ENCODE data around the gene OR2T4. TPM values are rescaled to one million over a fixed set of nuclear protein-coding genes. Genes with fewer than 3 reads are reported as not detected.

Gene OR2T4
- total and polyA plus RNA-seq, 2 experiments from 2014 or later = not detected

DNA sequence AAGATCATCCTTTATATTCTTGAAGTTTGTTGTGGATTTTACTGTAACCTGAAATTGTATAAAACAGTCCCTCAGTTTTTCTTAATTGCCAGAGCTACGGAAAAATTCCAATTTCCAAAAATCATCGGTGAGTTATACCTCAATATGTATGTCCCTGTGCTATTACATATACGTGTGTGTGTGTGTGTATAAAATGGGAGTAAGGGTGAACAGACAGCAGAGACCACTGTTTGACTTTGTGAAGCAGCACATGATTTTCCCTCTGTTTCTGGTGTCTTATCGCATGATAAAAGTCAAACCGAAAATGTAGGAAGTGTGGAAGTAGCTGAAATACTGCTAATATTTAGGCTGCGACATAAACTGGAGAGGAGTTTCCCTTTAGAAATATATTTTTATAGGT, 42.6 kb downstream of the OR2T4 start (continued):
- TF ChIP-seq, protein P1, sequence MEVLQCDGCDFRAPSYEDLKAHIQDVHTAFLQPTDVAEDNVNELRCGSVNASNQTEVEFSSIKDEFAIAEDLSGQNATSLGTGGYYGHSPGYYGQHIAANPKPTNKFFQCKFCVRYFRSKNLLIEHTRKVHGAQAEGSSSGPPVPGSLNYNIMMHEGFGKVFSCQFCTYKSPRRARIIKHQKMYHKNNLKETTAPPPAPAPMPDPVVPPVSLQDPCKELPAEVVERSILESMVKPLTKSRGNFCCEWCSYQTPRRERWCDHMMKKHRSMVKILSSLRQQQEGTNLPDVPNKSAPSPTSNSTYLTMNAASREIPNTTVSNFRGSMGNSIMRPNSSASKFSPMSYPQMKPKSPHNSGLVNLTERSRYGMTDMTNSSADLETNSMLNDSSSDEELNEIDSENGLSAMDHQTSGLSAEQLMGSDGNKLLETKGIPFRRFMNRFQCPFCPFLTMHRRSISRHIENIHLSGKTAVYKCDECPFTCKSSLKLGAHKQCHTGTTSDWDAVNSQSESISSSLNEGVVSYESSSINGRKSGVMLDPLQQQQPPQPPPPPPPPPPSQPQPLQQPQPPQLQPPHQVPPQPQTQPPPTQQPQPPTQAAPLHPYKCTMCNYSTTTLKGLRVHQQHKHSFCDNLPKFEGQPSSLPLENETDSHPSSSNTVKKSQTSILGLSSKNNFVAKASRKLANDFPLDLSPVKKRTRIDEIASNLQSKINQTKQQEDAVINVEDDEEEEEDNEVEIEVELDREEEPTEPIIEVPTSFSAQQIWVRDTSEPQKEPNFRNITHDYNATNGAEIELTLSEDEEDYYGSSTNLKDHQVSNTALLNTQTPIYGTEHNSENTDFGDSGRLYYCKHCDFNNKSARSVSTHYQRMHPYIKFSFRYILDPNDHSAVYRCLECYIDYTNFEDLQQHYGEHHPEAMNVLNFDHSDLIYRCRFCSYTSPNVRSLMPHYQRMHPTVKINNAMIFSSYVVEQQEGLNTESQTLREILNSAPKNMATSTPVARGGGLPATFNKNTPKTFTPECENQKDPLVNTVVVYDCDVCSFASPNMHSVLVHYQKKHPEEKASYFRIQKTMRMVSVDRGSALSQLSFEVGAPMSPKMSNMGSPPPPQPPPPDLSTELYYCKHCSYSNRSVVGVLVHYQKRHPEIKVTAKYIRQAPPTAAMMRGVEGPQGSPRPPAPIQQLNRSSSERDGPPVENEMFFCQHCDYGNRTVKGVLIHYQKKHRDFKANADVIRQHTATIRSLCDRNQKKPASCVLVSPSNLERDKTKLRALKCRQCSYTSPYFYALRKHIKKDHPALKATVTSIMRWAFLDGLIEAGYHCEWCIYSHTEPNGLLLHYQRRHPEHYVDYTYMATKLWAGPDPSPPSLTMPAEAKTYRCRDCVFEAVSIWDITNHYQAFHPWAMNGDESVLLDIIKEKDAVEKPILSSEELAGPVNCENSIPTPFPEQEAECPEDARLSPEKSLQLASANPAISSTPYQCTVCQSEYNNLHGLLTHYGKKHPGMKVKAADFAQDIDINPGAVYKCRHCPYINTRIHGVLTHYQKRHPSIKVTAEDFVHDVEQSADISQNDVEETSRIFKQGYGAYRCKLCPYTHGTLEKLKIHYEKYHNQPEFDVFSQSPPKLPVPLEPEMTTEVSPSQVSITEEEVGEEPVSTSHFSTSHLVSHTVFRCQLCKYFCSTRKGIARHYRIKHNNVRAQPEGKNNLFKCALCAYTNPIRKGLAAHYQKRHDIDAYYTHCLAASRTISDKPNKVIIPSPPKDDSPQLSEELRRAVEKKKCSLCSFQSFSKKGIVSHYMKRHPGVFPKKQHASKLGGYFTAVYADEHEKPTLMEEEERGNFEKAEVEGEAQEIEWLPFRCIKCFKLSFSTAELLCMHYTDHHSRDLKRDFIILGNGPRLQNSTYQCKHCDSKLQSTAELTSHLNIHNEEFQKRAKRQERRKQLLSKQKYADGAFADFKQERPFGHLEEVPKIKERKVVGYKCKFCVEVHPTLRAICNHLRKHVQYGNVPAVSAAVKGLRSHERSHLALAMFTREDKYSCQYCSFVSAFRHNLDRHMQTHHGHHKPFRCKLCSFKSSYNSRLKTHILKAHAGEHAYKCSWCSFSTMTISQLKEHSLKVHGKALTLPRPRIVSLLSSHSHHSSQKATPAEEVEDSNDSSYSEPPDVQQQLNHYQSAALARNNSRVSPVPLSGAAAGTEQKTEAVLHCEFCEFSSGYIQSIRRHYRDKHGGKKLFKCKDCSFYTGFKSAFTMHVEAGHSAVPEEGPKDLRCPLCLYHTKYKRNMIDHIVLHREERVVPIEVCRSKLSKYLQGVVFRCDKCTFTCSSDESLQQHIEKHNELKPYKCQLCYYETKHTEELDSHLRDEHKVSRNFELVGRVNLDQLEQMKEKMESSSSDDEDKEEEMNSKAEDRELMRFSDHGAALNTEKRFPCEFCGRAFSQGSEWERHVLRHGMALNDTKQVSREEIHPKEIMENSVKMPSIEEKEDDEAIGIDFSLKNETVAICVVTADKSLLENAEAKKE (CRISPR knock-in tag; IDR thresholded peaks at IDR 0.05) = no peak
- TF ChIP-seq ZNF331 (CRISPR knock-in tag; IDR thresholded peaks at IDR 0.05; ENCODE audit: low read depth) (no peak), CREB1 (CRISPR knock-in tag; IDR thresholded peaks at IDR 0.05; ENCODE audit: low read depth) (no peak), NANOG (IDR thresholded peaks at IDR 0.05; ENCODE audit: borderline replicate concordance) (no peak), ZNF114 (CRISPR knock-in tag; IDR thresholded peaks at IDR 0.05) (no peak), EZH2 (IDR thresholded peaks at IDR 0.05; ENCODE audit: low read depth, unreplicated experiment) (no peak), JUNB (IDR thresholded peaks at IDR 0.05; ENCODE audit: unreplicated experiment) (no peak), CTCF (conservative IDR thresholded peaks at IDR 0.05; ENCODE audit: low read depth in 2 of 2) (no peak), STAT1 (IDR thresholded peaks at IDR 0.05; ENCODE audit: unreplicated experiment) (no peak), POLR2AphosphoS5 (IDR thresholded peaks at IDR 0.05; ENCODE audit: low read depth) (no peak), ETS1 (IDR thresholded peaks at IDR 0.05) (no peak), EZH2phosphoT487 (IDR thresholded peaks at IDR 0.05; ENCODE audit: unreplicated experiment) (no peak)

All from GM23338 (cell line).